HEK293T (cell line): ENCODE results near the gene CERK.

Experiments used
- ARNT ChIP-seq: fragments of 450-650 bp; IDR thresholded peaks from 2 replicates; pipeline ENCODE4 v1.6.1; 2017; ENCODE audit warnings: mild to moderate bottlenecking
- BHLHE40 ChIP-seq: fragments of 450-650 bp; IDR thresholded peaks from 2 replicates; pipeline ENCODE4 v1.6.1; 2016; ENCODE audit warnings: mild to moderate bottlenecking, moderate library complexity, borderline replicate concordance
- ELF4 ChIP-seq: fragments of 450-650 bp; IDR thresholded peaks from 2 replicates; pipeline ENCODE4 v1.6.1; 2017; ENCODE audit warnings: antibody characterized with exemption
- FOXA1 ChIP-seq: fragments of 450-650 bp; IDR thresholded peaks from 2 replicates; pipeline ENCODE4 v1.6.1; 2016; ENCODE audit warnings: mild to moderate bottlenecking
- FOXK2 ChIP-seq: fragments of 450-650 bp; IDR thresholded peaks from 2 replicates; pipeline ENCODE4 v1.6.1; 2016; ENCODE audit warnings: mild to moderate bottlenecking
- FOXM1 ChIP-seq: fragments of 450-650 bp; IDR thresholded peaks from 2 replicates; pipeline ENCODE4 v1.6.1; 2017; ENCODE audit warnings: mild to moderate bottlenecking, borderline replicate concordance
- L3MBTL2 ChIP-seq: fragments of 450-650 bp; conservative IDR thresholded peaks from 2 replicates; pipeline ENCODE4 v1.6.1; 2016; ENCODE audit warnings: mild to moderate bottlenecking
- LEF1 ChIP-seq: fragments of 450-650 bp; IDR thresholded peaks from 2 replicates; pipeline ENCODE4 v1.6.1; 2017; ENCODE audit warnings: mild to moderate bottlenecking, borderline replicate concordance
- NFRKB ChIP-seq: fragments of 450-650 bp; IDR thresholded peaks from 2 replicates; pipeline ENCODE4 v1.6.1; 2016; ENCODE audit warnings: mild to moderate bottlenecking, moderate library complexity
- SP1 ChIP-seq: fragments of 450-650 bp; IDR thresholded peaks from 2 replicates; pipeline ENCODE4 v1.6.1; 2017
- SUZ12 ChIP-seq: fragments of 450-650 bp; IDR thresholded peaks from 2 replicates; pipeline ENCODE4 v1.6.1; 2016; ENCODE audit warnings: mild to moderate bottlenecking
- TARDBP ChIP-seq: fragments of 450-650 bp; IDR thresholded peaks from 2 replicates; pipeline ENCODE4 v1.6.1; 2016
- ZNF384 ChIP-seq: fragments of 450-650 bp; IDR thresholded peaks from 2 replicates; pipeline ENCODE4 v1.6.1; 2016
- TF ChIP-seq, protein P1 (sequence below): fragments of 450-650 bp; IDR thresholded peaks from 2 replicates; pipeline ENCODE4 v1.6.1; 2016

- no peak for TF ChIP-seq FOXM1
- TF ChIP-seq SP1: no peak
- no peak for TF ChIP-seq TARDBP
- no peak for TF ChIP-seq SUZ12
- no peak for TF ChIP-seq BHLHE40
- TF ChIP-seq FOXA1: no peak
- no peak for TF ChIP-seq LEF1
- TF ChIP-seq L3MBTL2: no peak
- no peak for TF ChIP-seq ELF4
- TF ChIP-seq ARNT: no peak
- TF ChIP-seq, protein P1, sequence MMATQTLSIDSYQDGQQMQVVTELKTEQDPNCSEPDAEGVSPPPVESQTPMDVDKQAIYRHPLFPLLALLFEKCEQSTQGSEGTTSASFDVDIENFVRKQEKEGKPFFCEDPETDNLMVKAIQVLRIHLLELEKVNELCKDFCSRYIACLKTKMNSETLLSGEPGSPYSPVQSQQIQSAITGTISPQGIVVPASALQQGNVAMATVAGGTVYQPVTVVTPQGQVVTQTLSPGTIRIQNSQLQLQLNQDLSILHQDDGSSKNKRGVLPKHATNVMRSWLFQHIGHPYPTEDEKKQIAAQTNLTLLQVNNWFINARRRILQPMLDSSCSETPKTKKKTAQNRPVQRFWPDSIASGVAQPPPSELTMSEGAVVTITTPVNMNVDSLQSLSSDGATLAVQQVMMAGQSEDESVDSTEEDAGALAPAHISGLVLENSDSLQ: no peak
- TF ChIP-seq FOXK2: no peak
- no peak for TF ChIP-seq ZNF384
- TF ChIP-seq NFRKB: no peak
Observed at GRCh38 chr22:46783721-46784120, 45.7 kb upstream of the CERK start.
